ENCODE results near the gene ADAMTS12. TPM values are rescaled to one million over a fixed set of nuclear protein-coding genes. Genes with fewer than 3 reads are reported as not detected.
A peak's percentile ranks its signal among the peaks of the same experiment; 100 is the strongest.

The ADAMTS12 gene
- total and polyA plus RNA-seq, 2 experiments from 2014 or later: 7.8 to 11.5 TPM

- Histone ChIP-seq H3F3A (ENCODE audit: insufficient read depth) (peaks cover 5% of the 10 kb centered on the region; the same call in 1 of the 2 replicates), H3K4me1 (ENCODE audit: insufficient read depth) (no peaks in the 10 kb centered on the region), H3K4me3 (no peak overlapping the region), H3K36me3 (ENCODE audit: low read depth) (no peaks in the 10 kb centered on the region), H3K9me3 (ENCODE audit: low read depth) (no peaks in the 10 kb centered on the region), H3K9ac (no peak overlapping the region), H3K9me2 (ENCODE audit: insufficient read depth) (peaks cover 3% of the 10 kb centered on the region; the same call in 1 of the 2 replicates), H2AFZ (no peak overlapping the region), H4K20me1 (ENCODE audit: insufficient read depth) (no peaks in the 10 kb centered on the region), H3K27me3 (replicated peaks; ENCODE audit: insufficient read depth) (no peaks in the 10 kb centered on the region), H3K4me2 (ENCODE audit: unreplicated experiment) (no peak overlapping the region), H3K27ac (no peak overlapping the region), H3K79me2 (ENCODE audit: insufficient read depth) (no peaks in the 10 kb centered on the region)
- TF ChIP-seq EZH2phosphoT487 (IDR thresholded peaks at IDR 0.05; ENCODE audit: insufficient read depth, low read depth): no peak
- TF ChIP-seq EZH2 (IDR thresholded peaks at IDR 0.05; ENCODE audit: insufficient read depth, poor library complexity, severe bottlenecking): no peak
- DNase-seq: peak; percentile 4
- in situ Hi-C loops (cut with MboI): no loop called here
- 0 to 11% methylated on average over 1 of the region's 1 CpG for WGBS, 2 experiments (ENCODE audit: low coverage in 1 of 2, low lambda C conversion rate in 2 of 2, missing lambda C conversion rate in 2 of 2)
Measured at GRCh38 chr5:33901156-33901555, 9.4 kb upstream of the ADAMTS12 start.

- peaks cover 46% of the 10 kb centered on the region for H3F3A ChIP-seq (ENCODE audit: insufficient read depth)
- peaks cover 14% of the 10 kb centered on the region for H3K79me2 ChIP-seq (ENCODE audit: insufficient read depth)
- no peak overlapping the region for H3K4me3 ChIP-seq
- DNase-seq: peak; percentile 31
- H3K9me2 ChIP-seq (ENCODE audit: insufficient read depth): peaks cover 3% of the 10 kb centered on the region; the same call in 1 of the 2 replicates
- in situ Hi-C loops (cut with MboI): no loop called here
- no peaks in the 10 kb centered on the region for H3K9me3 ChIP-seq (ENCODE audit: low read depth)
- H3K4me1 ChIP-seq (ENCODE audit: insufficient read depth): peaks cover 44% of the 10 kb centered on the region
- H3K36me3 ChIP-seq (ENCODE audit: low read depth): no peaks in the 10 kb centered on the region
- H2AFZ ChIP-seq: no peak overlapping the region
- TF ChIP-seq EZH2phosphoT487 (IDR thresholded peaks at IDR 0.05; ENCODE audit: insufficient read depth, low read depth): no peak
- no peak for TF ChIP-seq EZH2 (IDR thresholded peaks at IDR 0.05; ENCODE audit: insufficient read depth, poor library complexity, severe bottlenecking)
- H3K4me2 ChIP-seq (ENCODE audit: unreplicated experiment): peak overlapping the region; percentile 3
- no peaks in the 10 kb centered on the region for H3K27me3 ChIP-seq (replicated peaks; ENCODE audit: insufficient read depth)
- no peaks in the 10 kb centered on the region for H4K20me1 ChIP-seq (ENCODE audit: insufficient read depth)
- 94 to 100% methylated on average over 1 of the region's 1 CpG for WGBS, 2 experiments (ENCODE audit: low coverage in 1 of 2, low lambda C conversion rate in 2 of 2, missing lambda C conversion rate in 2 of 2)
- no peak overlapping the region for H3K9ac ChIP-seq
- peak overlapping the region; percentile 2; the same call in 1 of the 2 replicates for H3K27ac ChIP-seq
Measured at GRCh38 chr5:33894566-33894965, 2.8 kb upstream of the ADAMTS12 start.

- in situ Hi-C loops (cut with MboI): no loop called here
- H3K27me3 ChIP-seq (replicated peaks; ENCODE audit: insufficient read depth): no peaks in the 10 kb centered on the region
- H3K4me1 ChIP-seq (ENCODE audit: insufficient read depth): peaks cover 56% of the 10 kb centered on the region
- peak overlapping the region; percentile 54 for H3K27ac ChIP-seq
- H3K4me3 ChIP-seq: peak overlapping the region; percentile 83
- TF ChIP-seq EZH2 (IDR thresholded peaks at IDR 0.05; ENCODE audit: insufficient read depth, poor library complexity, severe bottlenecking) (no peak), EZH2phosphoT487 (IDR thresholded peaks at IDR 0.05; ENCODE audit: insufficient read depth, low read depth) (no peak)
- 31 to 33% methylated on average over 5 of the region's 5 CpGs for WGBS, 2 experiments (ENCODE audit: low coverage in 1 of 2, low lambda C conversion rate in 2 of 2, missing lambda C conversion rate in 2 of 2)
- H2AFZ ChIP-seq: peak overlapping the region; percentile 81
- no peaks in the 10 kb centered on the region for H3K36me3 ChIP-seq (ENCODE audit: low read depth)
- H3K79me2 ChIP-seq (ENCODE audit: insufficient read depth): peaks cover 32% of the 10 kb centered on the region
- H3K9me3 ChIP-seq (ENCODE audit: low read depth): no peaks in the 10 kb centered on the region
- peak overlapping the region; percentile 77; the same call in 1 of the 2 replicates for H3K9ac ChIP-seq
- H3K4me2 ChIP-seq (ENCODE audit: unreplicated experiment): peak overlapping the region; percentile 98
- H3K9me2 ChIP-seq (ENCODE audit: insufficient read depth): peaks cover 3% of the 10 kb centered on the region; the same call in 1 of the 2 replicates
- DNase-seq: peak; percentile 93
- no peaks in the 10 kb centered on the region for H4K20me1 ChIP-seq (ENCODE audit: insufficient read depth)
- peaks cover 46% of the 10 kb centered on the region for H3F3A ChIP-seq (ENCODE audit: insufficient read depth)
Measured at GRCh38 chr5:33892620-33893137, 889 bp upstream of the ADAMTS12 start.

- Histone ChIP-seq H3K27me3 (replicated peaks; ENCODE audit: insufficient read depth) (no peaks in the 10 kb centered on the region), H3K36me3 (ENCODE audit: low read depth) (no peaks in the 10 kb centered on the region), H3K79me2 (ENCODE audit: insufficient read depth) (peaks cover 44% of the 10 kb centered on the region), H3K4me3 (peak overlapping the region; percentile 83), H2AFZ (peak overlapping the region; percentile 81), H3F3A (ENCODE audit: insufficient read depth) (peaks cover 46% of the 10 kb centered on the region), H4K20me1 (ENCODE audit: insufficient read depth) (no peaks in the 10 kb centered on the region), H3K9me3 (ENCODE audit: low read depth) (no peaks in the 10 kb centered on the region), H3K9ac (peak overlapping the region; percentile 77), H3K4me2 (ENCODE audit: unreplicated experiment) (peak overlapping the region; percentile 98), H3K27ac (peak overlapping the region; percentile 38), H3K4me1 (ENCODE audit: insufficient read depth) (peaks cover 56% of the 10 kb centered on the region), H3K9me2 (ENCODE audit: insufficient read depth) (no peaks in the 10 kb centered on the region)
- DNase-seq: no peak
- TF ChIP-seq EZH2phosphoT487 (IDR thresholded peaks at IDR 0.05; ENCODE audit: insufficient read depth, low read depth) (no peak), EZH2 (IDR thresholded peaks at IDR 0.05; ENCODE audit: insufficient read depth, poor library complexity, severe bottlenecking) (no peak)
- in situ Hi-C loops (cut with MboI): no loop called here
- 0 to 1% methylated on average over 6 of the region's 6 CpGs for WGBS, 2 experiments (ENCODE audit: low coverage in 1 of 2, low lambda C conversion rate in 2 of 2, missing lambda C conversion rate in 2 of 2)
Measured at GRCh38 chr5:33891446-33891787, 373 bp downstream of the ADAMTS12 start.

Data from GM23248 (cell line).